SK-N-SH treated with all-trans-retinoic acid at 6 μM for 48 hours (cell line): ENCODE measurements around the gene TTC39A.

Experiments used
- ARNTL ChIP-seq: fragments of 450-650 bp; formaldehyde crosslinking; IDR thresholded peaks from 2 replicates; pipeline ENCODE4 v1.5.0; 2020; ENCODE audit warnings: low read depth, mild to moderate bottlenecking, moderate library complexity, borderline replicate concordance
- OSR1 ChIP-seq: fragments of 250-450 bp; sonication (Bioruptor Pico); IDR thresholded peaks from 2 replicates; pipeline ENCODE4 v1.8.0; 2022; ENCODE audit warnings: moderate library complexity, mild to moderate bottlenecking, inconsistent platforms
- RARB ChIP-seq: fragments of 250-450 bp; sonication (Bioruptor Pico); IDR thresholded peaks from 2 replicates; pipeline ENCODE4 v1.8.0; 2021; ENCODE audit warnings: mild to moderate bottlenecking, moderate library complexity
- ZFP30 ChIP-seq: fragments of 450-650 bp; formaldehyde crosslinking; IDR thresholded peaks from 2 replicates; pipeline ENCODE4 v1.5.0; 2022; ENCODE audit warnings: mild to moderate bottlenecking, moderate library complexity
- TF ChIP-seq, protein P1 (sequence below): fragments of 250-450 bp; sonication (Bioruptor Pico); IDR thresholded peaks from 2 replicates; pipeline ENCODE4 v1.8.0; 2020; ENCODE audit warnings: mild to moderate bottlenecking, moderate library complexity, borderline replicate concordance
- TF ChIP-seq, protein P2 (sequence below): fragments of 250-450 bp; sonication (Bioruptor Pico); IDR thresholded peaks from 2 replicates; pipeline ENCODE4 v1.5.1; 2020; ENCODE audit warnings: low read depth, mild to moderate bottlenecking, moderate library complexity
- TF ChIP-seq, protein P3 (sequence below): fragments of 250-450 bp; sonication (Bioruptor Pico); IDR thresholded peaks from 2 replicates; pipeline ENCODE4 v1.8.0; 2021; ENCODE audit warnings: low read depth, mild to moderate bottlenecking, moderate library complexity, borderline replicate concordance

DNA sequence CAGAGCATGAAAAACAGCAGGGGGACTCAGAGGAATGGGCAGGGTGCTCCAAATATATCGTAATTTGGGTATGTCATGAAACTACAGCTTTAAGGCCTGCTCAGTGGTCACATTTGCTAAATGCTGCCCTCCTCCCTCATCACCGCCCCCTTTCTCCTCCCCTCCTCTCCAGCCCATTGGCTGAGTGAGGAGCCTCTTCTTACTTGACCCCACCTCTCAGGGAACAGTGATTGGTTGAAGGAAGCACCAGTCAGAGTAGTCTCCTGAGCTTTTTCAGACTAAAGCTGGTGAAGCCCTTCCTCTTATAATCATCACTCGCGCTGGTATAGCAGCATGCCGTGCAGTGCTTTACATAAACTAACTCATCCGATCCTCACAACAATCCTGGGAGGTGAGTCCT, 10.0 kb upstream of the TTC39A start:
- no peak for TF ChIP-seq ARNTL (CRISPR knock-in tag)
- TF ChIP-seq, protein P1, sequence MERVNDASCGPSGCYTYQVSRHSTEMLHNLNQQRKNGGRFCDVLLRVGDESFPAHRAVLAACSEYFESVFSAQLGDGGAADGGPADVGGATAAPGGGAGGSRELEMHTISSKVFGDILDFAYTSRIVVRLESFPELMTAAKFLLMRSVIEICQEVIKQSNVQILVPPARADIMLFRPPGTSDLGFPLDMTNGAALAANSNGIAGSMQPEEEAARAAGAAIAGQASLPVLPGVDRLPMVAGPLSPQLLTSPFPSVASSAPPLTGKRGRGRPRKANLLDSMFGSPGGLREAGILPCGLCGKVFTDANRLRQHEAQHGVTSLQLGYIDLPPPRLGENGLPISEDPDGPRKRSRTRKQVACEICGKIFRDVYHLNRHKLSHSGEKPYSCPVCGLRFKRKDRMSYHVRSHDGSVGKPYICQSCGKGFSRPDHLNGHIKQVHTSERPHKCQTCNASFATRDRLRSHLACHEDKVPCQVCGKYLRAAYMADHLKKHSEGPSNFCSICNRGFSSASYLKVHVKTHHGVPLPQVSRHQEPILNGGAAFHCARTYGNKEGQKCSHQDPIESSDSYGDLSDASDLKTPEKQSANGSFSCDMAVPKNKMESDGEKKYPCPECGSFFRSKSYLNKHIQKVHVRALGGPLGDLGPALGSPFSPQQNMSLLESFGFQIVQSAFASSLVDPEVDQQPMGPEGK (CRISPR knock-in tag), result no peak
- TF ChIP-seq, protein P2, sequence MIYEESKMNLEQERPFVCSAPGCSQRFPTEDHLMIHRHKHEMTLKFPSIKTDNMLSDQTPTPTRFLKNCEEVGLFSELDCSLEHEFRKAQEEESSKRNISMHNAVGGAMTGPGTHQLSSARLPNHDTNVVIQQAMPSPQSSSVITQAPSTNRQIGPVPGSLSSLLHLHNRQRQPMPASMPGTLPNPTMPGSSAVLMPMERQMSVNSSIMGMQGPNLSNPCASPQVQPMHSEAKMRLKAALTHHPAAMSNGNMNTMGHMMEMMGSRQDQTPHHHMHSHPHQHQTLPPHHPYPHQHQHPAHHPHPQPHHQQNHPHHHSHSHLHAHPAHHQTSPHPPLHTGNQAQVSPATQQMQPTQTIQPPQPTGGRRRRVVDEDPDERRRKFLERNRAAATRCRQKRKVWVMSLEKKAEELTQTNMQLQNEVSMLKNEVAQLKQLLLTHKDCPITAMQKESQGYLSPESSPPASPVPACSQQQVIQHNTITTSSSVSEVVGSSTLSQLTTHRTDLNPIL (CRISPR knock-in tag), result no peak
- TF ChIP-seq, protein P3, sequence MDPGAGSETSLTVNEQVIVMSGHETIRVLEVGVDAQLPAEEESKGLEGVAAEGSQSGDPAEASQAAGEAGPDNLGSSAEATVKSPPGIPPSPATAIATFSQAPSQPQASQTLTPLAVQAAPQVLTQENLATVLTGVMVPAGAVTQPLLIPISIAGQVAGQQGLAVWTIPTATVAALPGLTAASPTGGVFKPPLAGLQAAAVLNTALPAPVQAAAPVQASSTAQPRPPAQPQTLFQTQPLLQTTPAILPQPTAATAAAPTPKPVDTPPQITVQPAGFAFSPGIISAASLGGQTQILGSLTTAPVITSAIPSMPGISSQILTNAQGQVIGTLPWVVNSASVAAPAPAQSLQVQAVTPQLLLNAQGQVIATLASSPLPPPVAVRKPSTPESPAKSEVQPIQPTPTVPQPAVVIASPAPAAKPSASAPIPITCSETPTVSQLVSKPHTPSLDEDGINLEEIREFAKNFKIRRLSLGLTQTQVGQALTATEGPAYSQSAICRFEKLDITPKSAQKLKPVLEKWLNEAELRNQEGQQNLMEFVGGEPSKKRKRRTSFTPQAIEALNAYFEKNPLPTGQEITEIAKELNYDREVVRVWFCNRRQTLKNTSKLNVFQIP (CRISPR knock-in tag), result no peak
- TF ChIP-seq OSR1 (CRISPR knock-in tag), result no peak
- TF ChIP-seq RARB, result no peak
- no peak for TF ChIP-seq ZFP30 (CRISPR knock-in tag)
